HCT116 (cell line): ENCODE data around the gene BPTF. TPM values are rescaled to one million over a fixed set of nuclear protein-coding genes. Genes with fewer than 3 reads are reported as not detected.

Source experiments
- ATAC-seq: fragments of 200-7000 bp; cut with Tn5 transposase; 2 replicates; pipeline ENCODE4 v1.9.1; 2020; ENCODE audit warnings: mild to moderate bottlenecking, moderate library complexity
- BruUV-seq: library from RNA; stranded (reverse); fragments of 400-500 nt; replicated peaks from 2 replicates; lab custom pipeline; 2021; lab: Mats Ljungman, UMichigan
- CTCF ChIA-PET: fragments of 300-600 bp; sonication (Branson Sonifier 250); formaldehyde crosslinking; loops from one replicate; lab custom pipeline; 2021; ENCODE audit warnings: antibody characterized with exemption; lab: Charles Lee
- POLR2A ChIA-PET: fragments of 300-600, 350-600 bp; sonication (Branson Sonifier 250); formaldehyde crosslinking; loops from one replicate; lab custom pipeline; 2021; ENCODE audit warnings: antibody characterized with exemption; lab: Charles Lee
- RAD21 ChIA-PET, 2 experiments: fragments of 300-600 bp; sonication (Branson Sonifier 250); formaldehyde crosslinking; loops; one replicate each; lab custom pipeline; 2023; ENCODE audit warnings: low total read pairs in 2 of 2; ENCODE audit not compliant: uncharacterized antibody in 2 of 2, unreplicated experiment in 2 of 2, low non-redundant PET in 1 of 2; lab: Charles Lee
- DNase-seq: peaks from one replicate; pipeline ENCODE4 v3.0.0-alpha.2; 2010; ENCODE audit warnings: low read depth, low spot score
- H2AFZ ChIP-seq: fragments of 200-600 bp; shearing (Covaris generic), sonication (generic); 2 replicates; pipeline ENCODE4 v1.6.1; 2017; ENCODE audit warnings: low read depth, mixed run types, mixed read lengths, antibody characterized with exemption, low read length; ENCODE audit not compliant: poor library complexity, severe bottlenecking
- H3K27ac ChIP-seq: 2 replicates; pipeline ENCODE4 v1.5.1; 2012; ENCODE audit warnings: low read depth, low read length
- H3K27me3 ChIP-seq: fragments of 200-600 bp; sonication (generic); 2 replicates; pipeline ENCODE4 v1.6.1; 2016; ENCODE audit warnings: mixed run types, low read length, mixed read lengths; ENCODE audit not compliant: insufficient read depth
- H3K36me3 ChIP-seq, 2 experiments: fragments of 200-500 bp in 1 of 2; fragments of 200-600 bp in 1 of 2; sonication (Bioruptor generic) in 1 of 2; sonication (generic) in 1 of 2; 2 replicates each; pipeline versions ENCODE4 v1.5.1 to v1.6.1; 2014 to 2016; ENCODE audit warnings: low read length in 2 of 2, inconsistent platforms in 1 of 2, mixed read lengths in 1 of 2, mixed run types in 1 of 2; ENCODE audit not compliant: insufficient read depth in 2 of 2, control insufficient read depth in 1 of 2
- H3K4me1 ChIP-seq, 2 experiments: fragments of 200-600 bp in 1 of 2; sonication (generic) in 1 of 2; 2 replicates each; pipeline versions ENCODE4 v1.5.1 to v1.6.1; 2012 to 2017; ENCODE audit warnings: low read length in 2 of 2, inconsistent platforms in 1 of 2, mild to moderate bottlenecking in 1 of 2, mixed read lengths in 1 of 2, mixed run types in 1 of 2, moderate library complexity in 1 of 2; ENCODE audit not compliant: insufficient read depth in 2 of 2, control insufficient read depth in 1 of 2
- H3K4me2 ChIP-seq: fragments of 200-600 bp; sonication (generic); 2 replicates; pipeline ENCODE4 v1.6.1; 2017; ENCODE audit warnings: mixed run types, low read length, mixed read lengths
- H3K4me3 ChIP-seq, 2 experiments: fragments of 200-600 bp in 1 of 2; sonication (generic) in 1 of 2; replicated peaks in 1 of 2; 2 replicates each; pipeline ENCODE4 v1.5.1; 2011 to 2016; ENCODE audit warnings: low read length in 2 of 2, control low read depth in 1 of 2, low read depth in 1 of 2, mild to moderate bottlenecking in 1 of 2, mixed read lengths in 1 of 2, mixed run types in 1 of 2
- H3K79me2 ChIP-seq: fragments of 200-600 bp; sonication (generic); 2 replicates; pipeline ENCODE4 v1.6.1; 2017; ENCODE audit warnings: mild to moderate bottlenecking, mixed run types, low read length, moderate library complexity, mixed read lengths; ENCODE audit not compliant: insufficient read depth
- H3K9ac ChIP-seq: fragments of 200-600 bp; sonication (generic); 2 replicates; pipeline ENCODE4 v1.6.1; 2016; ENCODE audit warnings: low read length, mixed read lengths
- H3K9me2 ChIP-seq: fragments of 200-600 bp; sonication (generic), shearing (Covaris generic); 2 replicates; pipeline ENCODE4 v1.6.1; 2017; ENCODE audit warnings: mixed run types, mild to moderate bottlenecking, moderate library complexity; ENCODE audit not compliant: insufficient read depth
- H3K9me3 ChIP-seq, 2 experiments: fragments of 200-500 bp in 1 of 2; fragments of 200-600 bp in 1 of 2; sonication (Bioruptor generic) in 1 of 2; sonication (generic) in 1 of 2; 2 replicates each; pipeline ENCODE4 v1.6.1; 2014 to 2017; ENCODE audit warnings: low read length in 2 of 2, mixed read lengths in 2 of 2, inconsistent platforms in 1 of 2, low read depth in 1 of 2, mild to moderate bottlenecking in 1 of 2, mixed run types in 1 of 2, moderate library complexity in 1 of 2; ENCODE audit not compliant: control insufficient read depth in 1 of 2, insufficient read depth in 1 of 2
- H4K20me1 ChIP-seq: fragments of 200-600 bp; sonication (generic), shearing (Covaris generic); 2 replicates; pipeline ENCODE4 v1.6.1; 2017; ENCODE audit warnings: mixed run types, mild to moderate bottlenecking, moderate library complexity; ENCODE audit not compliant: insufficient read depth
- FOSL1 ChIP-seq: IDR thresholded peaks from 2 replicates; pipeline ENCODE4 v1.6.1; 2012; ENCODE audit warnings: low read depth
- SP1 ChIP-seq: IDR thresholded peaks from 2 replicates; pipeline ENCODE4 v1.6.1; 2012; ENCODE audit warnings: low read depth
- TCF7L2 ChIP-seq: IDR thresholded peaks from 2 replicates; pipeline ENCODE4 v1.7.0; 2011; ENCODE audit warnings: borderline replicate concordance, inconsistent platforms; ENCODE audit not compliant: insufficient read depth, insufficient read length; ENCODE audit errors: extremely low read depth
- ZFX ChIP-seq: fragments of 450-650 bp; IDR thresholded peaks from 2 replicates; pipeline ENCODE4 v1.6.1; 2017
- intact Hi-C: fragments of 100-400 bp; cut with micrococcal nuclease; formaldehyde crosslinking; loops from 2 replicates; pipeline ENCODE4 v1.10.0; 2022
- total RNA-seq: library from RNA; stranded (reverse); gene quantifications from one replicate; pipeline ENCODE4 v1.2.1, GENCODE V29; 2021; ENCODE audit not compliant: unreplicated experiment
- TF ChIP-seq, protein P1 (sequence below): IDR thresholded peaks from 2 replicates; pipeline ENCODE4 v1.6.1; 2012; ENCODE audit warnings: low read depth
- TF ChIP-seq, protein P2 (sequence below), 3 experiments: fragments of 200-600 bp in 1 of 3; sonication (generic) in 1 of 3; IDR thresholded peaks in 2 of 3; conservative IDR thresholded peaks in 1 of 3; 2 replicates each; pipeline ENCODE4 v1.5.1; 2012 to 2017; ENCODE audit warnings: low read depth in 2 of 3, low read length in 2 of 3, antibody characterized with exemption in 1 of 3, borderline replicate concordance in 1 of 3, control low read depth in 1 of 3, mild to moderate bottlenecking in 1 of 3, mixed read lengths in 1 of 3, mixed run types in 1 of 3, moderate library complexity in 1 of 3; ENCODE audit not compliant: insufficient read depth in 1 of 3

BPTF gene
- total RNA-seq, 1 experiment from 2014 or later, result 114 TPM

DNA sequence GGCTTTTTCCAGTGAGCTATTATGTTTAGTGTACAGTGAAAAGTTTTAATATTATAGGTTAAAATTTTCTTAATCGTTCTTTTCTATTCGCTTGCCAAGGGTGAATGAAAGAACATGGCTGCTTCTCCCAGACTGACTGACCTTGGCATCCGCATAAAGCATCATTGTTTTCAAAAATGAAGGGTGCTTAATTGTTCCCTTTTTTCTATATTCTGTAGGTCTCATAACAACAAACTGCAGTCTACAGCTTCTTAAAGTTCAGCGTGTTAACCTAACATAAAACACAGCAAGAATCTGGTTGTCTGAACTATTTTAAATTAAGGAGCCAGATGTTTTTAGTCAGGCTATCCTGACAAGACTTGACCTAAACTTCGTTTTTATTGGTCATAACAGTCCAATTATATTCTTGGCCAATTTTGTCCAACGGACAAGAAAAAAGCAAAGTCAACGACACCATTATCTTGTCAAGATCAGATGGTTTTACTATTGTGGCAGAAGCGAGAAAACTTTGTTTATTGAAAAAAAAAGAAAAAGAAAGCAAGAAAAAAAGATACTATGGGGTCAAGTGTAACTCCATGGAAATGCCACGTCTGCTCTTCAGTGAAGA lies 156.8 kb downstream of the BPTF start:
- BruUV-seq, result no TSS peak
- H3K27ac ChIP-seq, result no peak overlapping the region
- H3K36me3 ChIP-seq, result peaks cover 0 to 10% of the 10 kb centered on the region in 2 experiments; a peak in 2 of 4 replicates
- no peak overlapping the region for H2AFZ ChIP-seq
- H3K9ac ChIP-seq, result no peak overlapping the region
- no peak overlapping the region for H3K4me2 ChIP-seq
- no peak for DNase-seq
- no peaks in the 10 kb centered on the region for H3K4me1 ChIP-seq
- POLR2A ChIA-PET, result no interaction called here
- CTCF ChIA-PET, result no interaction called here
- H4K20me1 ChIP-seq, result no peaks in the 10 kb centered on the region
- H3K27me3 ChIP-seq, result no peaks in the 10 kb centered on the region
- RAD21 ChIA-PET, result no interaction called here
- H3K9me3 ChIP-seq, result no peaks in the 10 kb centered on the region
- no peak for ATAC-seq
- no peaks in the 10 kb centered on the region for H3K79me2 ChIP-seq
- TF ChIP-seq, protein P1, sequence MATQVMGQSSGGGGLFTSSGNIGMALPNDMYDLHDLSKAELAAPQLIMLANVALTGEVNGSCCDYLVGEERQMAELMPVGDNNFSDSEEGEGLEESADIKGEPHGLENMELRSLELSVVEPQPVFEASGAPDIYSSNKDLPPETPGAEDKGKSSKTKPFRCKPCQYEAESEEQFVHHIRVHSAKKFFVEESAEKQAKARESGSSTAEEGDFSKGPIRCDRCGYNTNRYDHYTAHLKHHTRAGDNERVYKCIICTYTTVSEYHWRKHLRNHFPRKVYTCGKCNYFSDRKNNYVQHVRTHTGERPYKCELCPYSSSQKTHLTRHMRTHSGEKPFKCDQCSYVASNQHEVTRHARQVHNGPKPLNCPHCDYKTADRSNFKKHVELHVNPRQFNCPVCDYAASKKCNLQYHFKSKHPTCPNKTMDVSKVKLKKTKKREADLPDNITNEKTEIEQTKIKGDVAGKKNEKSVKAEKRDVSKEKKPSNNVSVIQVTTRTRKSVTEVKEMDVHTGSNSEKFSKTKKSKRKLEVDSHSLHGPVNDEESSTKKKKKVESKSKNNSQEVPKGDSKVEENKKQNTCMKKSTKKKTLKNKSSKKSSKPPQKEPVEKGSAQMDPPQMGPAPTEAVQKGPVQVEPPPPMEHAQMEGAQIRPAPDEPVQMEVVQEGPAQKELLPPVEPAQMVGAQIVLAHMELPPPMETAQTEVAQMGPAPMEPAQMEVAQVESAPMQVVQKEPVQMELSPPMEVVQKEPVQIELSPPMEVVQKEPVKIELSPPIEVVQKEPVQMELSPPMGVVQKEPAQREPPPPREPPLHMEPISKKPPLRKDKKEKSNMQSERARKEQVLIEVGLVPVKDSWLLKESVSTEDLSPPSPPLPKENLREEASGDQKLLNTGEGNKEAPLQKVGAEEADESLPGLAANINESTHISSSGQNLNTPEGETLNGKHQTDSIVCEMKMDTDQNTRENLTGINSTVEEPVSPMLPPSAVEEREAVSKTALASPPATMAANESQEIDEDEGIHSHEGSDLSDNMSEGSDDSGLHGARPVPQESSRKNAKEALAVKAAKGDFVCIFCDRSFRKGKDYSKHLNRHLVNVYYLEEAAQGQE, result no peak
- TF ChIP-seq FOSL1, result no peak
- H3K9me2 ChIP-seq, result no peaks in the 10 kb centered on the region
- intact Hi-C loops, result no loop called here
- H3K4me3 ChIP-seq, result no peak overlapping the region

DNA sequence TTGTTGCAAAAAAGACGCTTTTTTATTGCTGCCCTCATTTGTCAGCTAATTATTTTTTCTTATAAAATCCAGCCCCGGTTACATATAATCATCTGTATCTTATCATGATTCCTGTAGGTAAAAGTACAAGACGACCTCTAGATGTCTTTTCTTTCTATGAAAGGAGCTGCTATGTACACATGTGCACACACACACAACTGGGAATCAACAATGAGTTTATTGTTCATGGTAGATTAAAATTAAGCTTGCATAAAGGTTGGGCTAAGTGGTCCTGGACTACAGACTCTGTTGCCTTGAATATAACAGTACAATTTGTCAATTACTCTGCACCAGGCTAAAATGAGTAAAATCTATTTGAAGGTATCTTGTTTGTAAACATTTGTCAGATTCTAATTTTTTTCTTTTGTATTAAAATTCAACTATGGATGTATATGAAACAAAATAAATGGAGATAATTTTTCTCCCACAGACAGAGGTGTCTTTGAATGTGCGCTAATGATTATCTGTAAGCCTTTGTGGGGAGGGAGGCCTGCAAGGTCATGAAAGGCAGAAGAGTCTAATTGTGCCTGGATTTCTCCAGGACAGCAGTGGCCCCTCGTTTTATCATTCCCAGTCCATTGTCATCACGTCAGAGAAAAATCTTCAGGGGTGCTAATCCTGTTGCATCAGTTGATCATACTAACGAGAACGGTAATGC lies 157.5 kb downstream of the BPTF start:
- intact Hi-C loops, result no loop called here
- H3K9me2 ChIP-seq, result no peaks in the 10 kb centered on the region
- no peak overlapping the region for H3K9ac ChIP-seq
- H3K27ac ChIP-seq, result no peak overlapping the region
- ATAC-seq, result no peak
- H2AFZ ChIP-seq, result no peak overlapping the region
- H3K4me2 ChIP-seq, result no peak overlapping the region
- no peaks in the 10 kb centered on the region for H3K79me2 ChIP-seq
- CTCF ChIA-PET, result no interaction called here
- H3K27me3 ChIP-seq, result no peaks in the 10 kb centered on the region
- no peaks in the 10 kb centered on the region for H3K9me3 ChIP-seq
- peaks cover 0 to 10% of the 10 kb centered on the region in 2 experiments; a peak in 2 of 4 replicates for H3K36me3 ChIP-seq
- no peaks in the 10 kb centered on the region for H3K4me1 ChIP-seq
- TF ChIP-seq SP1 (no peak), TCF7L2 (no peak), ZFX (no peak)
- TF ChIP-seq, protein P2, sequence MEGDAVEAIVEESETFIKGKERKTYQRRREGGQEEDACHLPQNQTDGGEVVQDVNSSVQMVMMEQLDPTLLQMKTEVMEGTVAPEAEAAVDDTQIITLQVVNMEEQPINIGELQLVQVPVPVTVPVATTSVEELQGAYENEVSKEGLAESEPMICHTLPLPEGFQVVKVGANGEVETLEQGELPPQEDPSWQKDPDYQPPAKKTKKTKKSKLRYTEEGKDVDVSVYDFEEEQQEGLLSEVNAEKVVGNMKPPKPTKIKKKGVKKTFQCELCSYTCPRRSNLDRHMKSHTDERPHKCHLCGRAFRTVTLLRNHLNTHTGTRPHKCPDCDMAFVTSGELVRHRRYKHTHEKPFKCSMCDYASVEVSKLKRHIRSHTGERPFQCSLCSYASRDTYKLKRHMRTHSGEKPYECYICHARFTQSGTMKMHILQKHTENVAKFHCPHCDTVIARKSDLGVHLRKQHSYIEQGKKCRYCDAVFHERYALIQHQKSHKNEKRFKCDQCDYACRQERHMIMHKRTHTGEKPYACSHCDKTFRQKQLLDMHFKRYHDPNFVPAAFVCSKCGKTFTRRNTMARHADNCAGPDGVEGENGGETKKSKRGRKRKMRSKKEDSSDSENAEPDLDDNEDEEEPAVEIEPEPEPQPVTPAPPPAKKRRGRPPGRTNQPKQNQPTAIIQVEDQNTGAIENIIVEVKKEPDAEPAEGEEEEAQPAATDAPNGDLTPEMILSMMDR (IDR thresholded peaks at IDR 0.05 in 2 of 3, conservative IDR thresholded peaks at IDR 0.05 in 1 of 3; ENCODE audit: borderline replicate concordance in 1 of 3, insufficient read depth in 1 of 3, low read depth in 2 of 3, low read length in 2 of 3), result no peak
- TF ChIP-seq, all 23 proteins: peak for 0
- ChIA-PET POLR2A (no interaction called here), RAD21 (no interaction called here)
- Histone ChIP-seq H3K4me3 (no peak overlapping the region), H4K20me1 (no peaks in the 10 kb centered on the region)
- DNase-seq, result no peak
- TSS peak; percentile 35 for BruUV-seq
